ENCODE data around the gene SLC39A2. TPM values are rescaled to one million over a fixed set of nuclear protein-coding genes. Genes with fewer than 3 reads are reported as not detected.

The SLC39A2 gene
- total RNA-seq, 1 experiment from 2014 or later = not detected

DNA sequence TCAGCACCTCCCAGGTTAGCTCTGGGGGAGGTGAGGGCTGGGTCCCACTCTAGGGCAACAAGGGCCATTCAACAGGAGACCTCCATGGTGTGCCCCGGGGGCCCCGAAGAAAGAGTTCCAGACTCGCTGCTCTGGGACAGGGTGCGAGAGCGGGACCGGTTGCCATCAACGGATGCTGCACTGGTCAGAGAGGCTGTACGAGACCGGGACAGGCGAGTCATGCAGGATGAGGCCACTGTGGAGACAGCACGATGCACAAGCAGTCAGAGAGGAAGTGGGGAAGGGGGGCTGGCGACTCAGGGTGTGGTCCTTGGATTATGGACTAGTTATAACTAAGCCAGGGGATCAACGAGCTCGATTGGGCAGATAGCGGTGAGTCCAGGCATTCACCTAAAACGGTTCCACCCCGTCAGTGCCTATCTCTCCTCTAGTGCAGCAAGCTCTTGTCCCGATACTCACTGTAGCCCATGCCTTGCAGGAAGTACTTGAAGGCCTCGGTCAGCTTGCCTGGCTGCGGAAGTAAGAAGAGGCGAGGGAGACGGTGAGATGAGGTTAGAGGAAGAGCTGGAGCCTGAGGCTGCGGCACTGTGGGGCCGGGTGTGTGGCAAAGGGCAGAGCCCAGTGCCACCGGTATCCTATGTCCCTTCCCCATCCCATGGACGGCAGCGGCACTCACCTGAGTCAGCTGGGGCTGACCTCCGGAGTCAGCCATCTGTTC is 18.6 kb downstream of the SLC39A2 start:
- ATAC-seq = no peak
- CTCF ChIA-PET = no interaction called here
- no peak overlapping the region for H3K4me3 ChIP-seq (ENCODE audit: low read length)
- H2AFZ ChIP-seq (ENCODE audit: low read length) = no peak overlapping the region
- no TSS peak for BruUV-seq (replicated peaks)
- no peak overlapping the region for H3K27ac ChIP-seq (ENCODE audit: low read length)
- H3K4me1 ChIP-seq (ENCODE audit: insufficient read depth, low read length) = no peaks in the 10 kb centered on the region
- no peaks in the 10 kb centered on the region for H3F3A ChIP-seq (ENCODE audit: low read length, unreplicated experiment)
- H3K9me2 ChIP-seq (replicated peaks; ENCODE audit: low read length) = no peaks in the 10 kb centered on the region
- intact Hi-C loops (cut with micrococcal nuclease) = no loop called here
- H3K27me3 ChIP-seq (ENCODE audit: low read length) = peaks cover 44% of the 10 kb centered on the region
- DNase-seq = no peak
- no peaks in the 10 kb centered on the region for H3K79me2 ChIP-seq (ENCODE audit: low read length)
- no peak overlapping the region for H3K9ac ChIP-seq (ENCODE audit: low read length)
- TF ChIP-seq, protein P1, sequence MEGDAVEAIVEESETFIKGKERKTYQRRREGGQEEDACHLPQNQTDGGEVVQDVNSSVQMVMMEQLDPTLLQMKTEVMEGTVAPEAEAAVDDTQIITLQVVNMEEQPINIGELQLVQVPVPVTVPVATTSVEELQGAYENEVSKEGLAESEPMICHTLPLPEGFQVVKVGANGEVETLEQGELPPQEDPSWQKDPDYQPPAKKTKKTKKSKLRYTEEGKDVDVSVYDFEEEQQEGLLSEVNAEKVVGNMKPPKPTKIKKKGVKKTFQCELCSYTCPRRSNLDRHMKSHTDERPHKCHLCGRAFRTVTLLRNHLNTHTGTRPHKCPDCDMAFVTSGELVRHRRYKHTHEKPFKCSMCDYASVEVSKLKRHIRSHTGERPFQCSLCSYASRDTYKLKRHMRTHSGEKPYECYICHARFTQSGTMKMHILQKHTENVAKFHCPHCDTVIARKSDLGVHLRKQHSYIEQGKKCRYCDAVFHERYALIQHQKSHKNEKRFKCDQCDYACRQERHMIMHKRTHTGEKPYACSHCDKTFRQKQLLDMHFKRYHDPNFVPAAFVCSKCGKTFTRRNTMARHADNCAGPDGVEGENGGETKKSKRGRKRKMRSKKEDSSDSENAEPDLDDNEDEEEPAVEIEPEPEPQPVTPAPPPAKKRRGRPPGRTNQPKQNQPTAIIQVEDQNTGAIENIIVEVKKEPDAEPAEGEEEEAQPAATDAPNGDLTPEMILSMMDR (conservative IDR thresholded peaks at IDR 0.05; ENCODE audit: low read depth, low read length) = no peak
- TF ChIP-seq EZH2 (IDR thresholded peaks at IDR 0.05; ENCODE audit: low read length, unreplicated experiment) (no peak), EZH2phosphoT487 (IDR thresholded peaks at IDR 0.05; ENCODE audit: borderline replicate concordance, low read length) (no peak)
- H3K9me3 ChIP-seq (ENCODE audit: low read length) = no peaks in the 10 kb centered on the region
- H4K20me1 ChIP-seq (ENCODE audit: low read length) = no peaks in the 10 kb centered on the region
- H3K4me2 ChIP-seq (ENCODE audit: low read length) = no peak overlapping the region
- POLR2A ChIA-PET (ENCODE audit: unreplicated experiment) = no interaction called here
- no peaks in the 10 kb centered on the region for H3K36me3 ChIP-seq (ENCODE audit: low read depth, low read length)

- Histone ChIP-seq H3K9me3 (ENCODE audit: low read length) (no peaks in the 10 kb centered on the region), H3F3A (ENCODE audit: low read length, unreplicated experiment) (no peaks in the 10 kb centered on the region), H2AFZ (ENCODE audit: low read length) (no peak overlapping the region), H3K27ac (ENCODE audit: low read length) (no peak overlapping the region), H3K27me3 (ENCODE audit: low read length) (peaks cover 44% of the 10 kb centered on the region), H3K4me2 (ENCODE audit: low read length) (no peak overlapping the region), H3K79me2 (ENCODE audit: low read length) (no peaks in the 10 kb centered on the region), H3K36me3 (ENCODE audit: low read depth, low read length) (no peaks in the 10 kb centered on the region), H3K9ac (ENCODE audit: low read length) (no peak overlapping the region), H4K20me1 (ENCODE audit: low read length) (no peaks in the 10 kb centered on the region), H3K4me3 (ENCODE audit: low read length) (no peak overlapping the region), H3K4me1 (ENCODE audit: insufficient read depth, low read length) (no peaks in the 10 kb centered on the region), H3K9me2 (replicated peaks; ENCODE audit: low read length) (no peaks in the 10 kb centered on the region)
- TF ChIP-seq EZH2 (IDR thresholded peaks at IDR 0.05; ENCODE audit: low read length, unreplicated experiment) (no peak), EZH2phosphoT487 (IDR thresholded peaks at IDR 0.05; ENCODE audit: borderline replicate concordance, low read length) (no peak)
- ChIA-PET CTCF (no interaction called here), POLR2A (ENCODE audit: unreplicated experiment) (no interaction called here)
- DNase-seq = no peak
- BruUV-seq (replicated peaks) = no TSS peak
- no peak for ATAC-seq
- intact Hi-C loops (cut with micrococcal nuclease) = no loop called here
Measured at GRCh38 chr14:21018286-21018685, 19.2 kb downstream of the SLC39A2 start.

DNA sequence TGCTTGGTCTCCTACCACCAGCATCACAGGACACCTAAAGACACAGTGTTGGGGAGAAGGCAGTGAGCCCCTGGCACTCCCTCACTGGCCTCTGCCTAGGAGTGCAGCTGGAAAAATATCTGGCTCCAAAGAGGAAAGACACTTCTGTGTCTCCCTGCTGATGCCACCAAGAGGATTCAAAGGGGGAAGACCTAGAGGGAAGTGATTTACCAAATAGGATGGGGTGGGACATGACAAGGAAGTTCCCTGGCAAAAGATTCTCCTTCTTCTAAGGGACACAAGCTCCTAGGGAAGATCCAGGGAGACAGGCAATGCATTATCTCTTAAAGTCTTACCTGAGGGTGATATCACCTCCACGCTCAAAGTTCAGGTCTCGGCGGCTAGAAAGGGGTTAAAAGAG is 19.7 kb downstream of the SLC39A2 start:
- ChIA-PET POLR2A (ENCODE audit: unreplicated experiment) (no interaction called here), CTCF (no interaction called here)
- Histone ChIP-seq H3K4me2 (ENCODE audit: low read length) (no peak overlapping the region), H3K9ac (ENCODE audit: low read length) (no peak overlapping the region), H3K9me2 (replicated peaks; ENCODE audit: low read length) (no peaks in the 10 kb centered on the region), H3K36me3 (ENCODE audit: low read depth, low read length) (no peaks in the 10 kb centered on the region), H3K9me3 (ENCODE audit: low read length) (no peaks in the 10 kb centered on the region), H2AFZ (ENCODE audit: low read length) (no peak overlapping the region), H3K27me3 (ENCODE audit: low read length) (peaks cover 47% of the 10 kb centered on the region), H3K4me3 (ENCODE audit: low read length) (no peak overlapping the region), H3F3A (ENCODE audit: low read length, unreplicated experiment) (no peaks in the 10 kb centered on the region), H3K27ac (ENCODE audit: low read length) (no peak overlapping the region), H3K4me1 (ENCODE audit: insufficient read depth, low read length) (no peaks in the 10 kb centered on the region), H4K20me1 (ENCODE audit: low read length) (no peaks in the 10 kb centered on the region), H3K79me2 (ENCODE audit: low read length) (no peaks in the 10 kb centered on the region)
- ATAC-seq = no peak
- BruUV-seq (replicated peaks) = no TSS peak
- TF ChIP-seq EZH2 (IDR thresholded peaks at IDR 0.05; ENCODE audit: low read length, unreplicated experiment) = no peak
- no peak for TF ChIP-seq EZH2phosphoT487 (IDR thresholded peaks at IDR 0.05; ENCODE audit: borderline replicate concordance, low read length)
- TF ChIP-seq, protein P1 (conservative IDR thresholded peaks at IDR 0.05; ENCODE audit: low read depth, low read length) = no peak
- DNase-seq = no peak
- intact Hi-C loops (cut with micrococcal nuclease) = no loop called here

Measured in PC-3 (cell line).